Liver (tissue), 9 donors: ENCODE data around the gene SMOC2. TPM values are rescaled to one million over a fixed set of nuclear protein-coding genes. Genes with fewer than 3 reads are reported as not detected.

Experiments used
- DNase-seq: peaks from one replicate; pipeline ENCODE4 v3.0.0-alpha.2; 2017; ENCODE audit warnings: low spot score
- H3K27ac ChIP-seq, 2 donors: one replicate each; pipeline ENCODE4 v1.7.0; 2013; ENCODE audit warnings: inconsistent platforms in 2 of 2, low read length in 2 of 2, control low read depth in 1 of 2, low read depth in 1 of 2, mild to moderate bottlenecking in 1 of 2
- H3K27me3 ChIP-seq, 4 donors: one replicate each; pipeline versions ENCODE4 v1.6.1 to v1.7.0; 2013; ENCODE audit warnings: low read length in 3 of 4, inconsistent platforms in 1 of 4, mild to moderate bottlenecking in 1 of 4, moderate library complexity in 1 of 4; ENCODE audit not compliant: control insufficient read depth in 4 of 4, insufficient read depth in 4 of 4
- H3K36me3 ChIP-seq, 4 donors: one replicate each; pipeline versions ENCODE4 v1.6.1 to v1.7.0; 2013; ENCODE audit warnings: low read length in 3 of 4, mild to moderate bottlenecking in 3 of 4, low read depth in 1 of 4, moderate library complexity in 1 of 4; ENCODE audit not compliant: control insufficient read depth in 4 of 4, insufficient read depth in 3 of 4
- H3K4me1 ChIP-seq, 4 donors: one replicate each; pipeline versions ENCODE4 v1.6.1 to v1.7.0; 2013; ENCODE audit warnings: low read length in 3 of 4, mild to moderate bottlenecking in 3 of 4, moderate library complexity in 1 of 4; ENCODE audit not compliant: control insufficient read depth in 4 of 4, insufficient read depth in 4 of 4
- H3K4me3 ChIP-seq, 3 donors: one replicate each; pipeline versions ENCODE4 v1.6.1 to v1.7.0; 2013; ENCODE audit warnings: low read length in 3 of 3, control low read depth in 1 of 3, low read depth in 1 of 3, mild to moderate bottlenecking in 1 of 3
- H3K9ac ChIP-seq, 2 donors: one replicate each; pipeline ENCODE4 v1.7.0; 2013; ENCODE audit warnings: low read length in 2 of 2, mild to moderate bottlenecking in 2 of 2, moderate library complexity in 2 of 2, control low read depth in 1 of 2, low read depth in 1 of 2
- H3K9me3 ChIP-seq, 4 donors: one replicate each; pipeline versions ENCODE4 v1.6.1 to v1.7.0; 2013; ENCODE audit warnings: low read length in 3 of 4; ENCODE audit not compliant: control insufficient read depth in 4 of 4
- EGR1 ChIP-seq, 2 donors: IDR thresholded peaks; 2 replicates each; pipeline ENCODE4 v1.6.1; 2016 to 2018; ENCODE audit warnings: antibody characterized with exemption in 2 of 2, low read depth in 2 of 2
- FOXA1 ChIP-seq: IDR thresholded peaks from 2 replicates; pipeline ENCODE4 v1.6.1; 2016; ENCODE audit warnings: antibody characterized with exemption
- FOXA2 ChIP-seq: IDR thresholded peaks from 2 replicates; pipeline ENCODE4 v1.6.1; 2016; ENCODE audit warnings: antibody characterized with exemption
- GABPA ChIP-seq, 2 donors: IDR thresholded peaks in 1 of 2; conservative IDR thresholded peaks in 1 of 2; 2 replicates each; pipeline ENCODE4 v1.6.1; 2016; ENCODE audit warnings: antibody characterized with exemption in 2 of 2, mild to moderate bottlenecking in 1 of 2, moderate library complexity in 1 of 2
- HNF4A ChIP-seq, 2 donors: conservative IDR thresholded peaks; 2 replicates each; pipeline ENCODE4 v1.6.1; 2016; ENCODE audit warnings: antibody characterized with exemption in 2 of 2, mild to moderate bottlenecking in 2 of 2
- HNF4G ChIP-seq: IDR thresholded peaks from 2 replicates; pipeline ENCODE4 v1.6.1; 2016; ENCODE audit warnings: antibody characterized with exemption
- JUND ChIP-seq, 2 donors: IDR thresholded peaks; 2 replicates each; pipeline ENCODE4 v1.6.1; 2016; ENCODE audit warnings: antibody characterized with exemption in 2 of 2
- NR2F2 ChIP-seq: IDR thresholded peaks from 2 replicates; pipeline ENCODE4 v1.6.1; 2016; ENCODE audit warnings: antibody characterized with exemption
- RAD21 ChIP-seq, 2 donors: IDR thresholded peaks; 2 replicates each; pipeline ENCODE4 v1.6.1; 2016; ENCODE audit warnings: antibody characterized with exemption in 2 of 2, mild to moderate bottlenecking in 2 of 2
- RXRA ChIP-seq, 2 donors: IDR thresholded peaks; 2 replicates each; pipeline ENCODE4 v1.6.1; 2017 to 2018; ENCODE audit warnings: antibody characterized with exemption in 2 of 2, mild to moderate bottlenecking in 1 of 2
- SP1 ChIP-seq: IDR thresholded peaks from 2 replicates; pipeline ENCODE4 v1.6.1; 2018; ENCODE audit warnings: antibody characterized with exemption, mild to moderate bottlenecking
- TAF1 ChIP-seq: conservative IDR thresholded peaks from 2 replicates; pipeline ENCODE4 v1.6.1; 2016; ENCODE audit warnings: antibody characterized with exemption, mild to moderate bottlenecking
- YY1 ChIP-seq: IDR thresholded peaks from 2 replicates; pipeline ENCODE4 v1.6.1; 2016; ENCODE audit warnings: antibody characterized with exemption, mild to moderate bottlenecking
- WGBS: extraction: QIAGEN DNeasy Blood & Tissue Kit; methylation state at CpG from one replicate; pipeline ENCODE4 v1.1.7; 2013; 5-methylcytosine and 5-hydroxymethylcytosine counted together
- polyA plus RNA-seq, 2 donors: library from polyadenylated mRNA; stranded (reverse) in 1 of 2; unstranded in 1 of 2; fragments of 200-250 nt in 1 of 2; fragments of >200 nt in 1 of 2; fragmentation: Nextera tagmentation in 1 of 2; extraction: Ambion mirVana in 1 of 2; gene quantifications; one replicate each; pipeline versions ENCODE4 v1.2.1 to v1.2.3, GENCODE V29; 2013 to 2015
- total RNA-seq, 2 donors: library from RNA; depleted of rRNA; stranded (reverse); fragments of >200 nt; gene quantifications; one replicate each; pipeline ENCODE4 v1.2.3, GENCODE V29; 2014
- TF ChIP-seq, protein P1 (sequence below): fragments of 150-350 bp; IDR thresholded peaks from 2 replicates; pipeline ENCODE4 v1.5.1; 2017; ENCODE audit warnings: improper control_type of control experiment, low read depth, low read length; ENCODE audit not compliant: missing input control
- TF ChIP-seq, protein P2 (sequence below): IDR thresholded peaks from 2 replicates; pipeline ENCODE4 v1.6.1; 2016; ENCODE audit warnings: antibody characterized with exemption
- TF ChIP-seq, protein P3 (sequence below): IDR thresholded peaks from 2 replicates; pipeline ENCODE4 v1.6.1; 2016; ENCODE audit warnings: antibody characterized with exemption
- TF ChIP-seq, protein P4 (sequence below): IDR thresholded peaks from 2 replicates; pipeline ENCODE4 v1.6.1; 2016; ENCODE audit warnings: antibody characterized with exemption
- TF ChIP-seq, protein P5 (sequence below): IDR thresholded peaks from 2 replicates; pipeline ENCODE4 v1.6.1; 2016; ENCODE audit warnings: antibody characterized with exemption, mild to moderate bottlenecking
- donor health status: healthy.
- donor health status: healthy.
- donor health status: healthy.
- donor health status: healthy.
- donor health status: healthy.

Gene SMOC2
- total and polyA plus RNA-seq, 4 donors: 0.23 to 1.9 (median 1.1) TPM

DNA sequence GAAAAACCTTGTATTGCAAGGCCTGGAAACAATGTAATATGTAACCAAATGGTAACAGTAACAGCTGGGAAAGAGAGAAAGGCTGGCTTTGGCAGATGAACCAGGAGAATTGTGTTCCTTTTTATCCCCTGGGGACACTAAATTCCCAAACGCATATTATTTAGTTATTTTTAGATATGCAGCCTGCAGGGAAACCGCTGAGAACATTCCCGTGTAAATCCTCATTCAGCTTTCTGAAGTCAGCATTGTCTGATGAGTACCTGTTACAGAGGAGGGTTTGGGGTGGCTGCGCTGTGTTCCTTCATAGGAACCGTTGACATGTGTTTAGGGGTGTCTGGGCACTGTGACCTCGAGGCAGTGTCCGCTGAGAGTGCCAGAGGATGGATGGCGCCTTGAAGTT is 101.3 kb downstream of the SMOC2 start:
- no peak overlapping the region for H3K27ac ChIP-seq
- H3K27me3 ChIP-seq: no peaks in the 10 kb centered on the region
- H3K9ac ChIP-seq: no peak overlapping the region
- H3K9me3 ChIP-seq: no peaks in the 10 kb centered on the region
- no peaks in the 10 kb centered on the region for H3K4me1 ChIP-seq
- TF ChIP-seq JUND (IDR thresholded peaks at IDR 0.05): no peak
- TF ChIP-seq FOXA2: no peak
- TF ChIP-seq RXRA (IDR thresholded peaks at IDR 0.05): no peak
- TF ChIP-seq YY1: no peak
- TF ChIP-seq, protein P1, sequence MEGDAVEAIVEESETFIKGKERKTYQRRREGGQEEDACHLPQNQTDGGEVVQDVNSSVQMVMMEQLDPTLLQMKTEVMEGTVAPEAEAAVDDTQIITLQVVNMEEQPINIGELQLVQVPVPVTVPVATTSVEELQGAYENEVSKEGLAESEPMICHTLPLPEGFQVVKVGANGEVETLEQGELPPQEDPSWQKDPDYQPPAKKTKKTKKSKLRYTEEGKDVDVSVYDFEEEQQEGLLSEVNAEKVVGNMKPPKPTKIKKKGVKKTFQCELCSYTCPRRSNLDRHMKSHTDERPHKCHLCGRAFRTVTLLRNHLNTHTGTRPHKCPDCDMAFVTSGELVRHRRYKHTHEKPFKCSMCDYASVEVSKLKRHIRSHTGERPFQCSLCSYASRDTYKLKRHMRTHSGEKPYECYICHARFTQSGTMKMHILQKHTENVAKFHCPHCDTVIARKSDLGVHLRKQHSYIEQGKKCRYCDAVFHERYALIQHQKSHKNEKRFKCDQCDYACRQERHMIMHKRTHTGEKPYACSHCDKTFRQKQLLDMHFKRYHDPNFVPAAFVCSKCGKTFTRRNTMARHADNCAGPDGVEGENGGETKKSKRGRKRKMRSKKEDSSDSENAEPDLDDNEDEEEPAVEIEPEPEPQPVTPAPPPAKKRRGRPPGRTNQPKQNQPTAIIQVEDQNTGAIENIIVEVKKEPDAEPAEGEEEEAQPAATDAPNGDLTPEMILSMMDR: no peak
- no peak for TF ChIP-seq SP1
- TF ChIP-seq, protein P2, sequence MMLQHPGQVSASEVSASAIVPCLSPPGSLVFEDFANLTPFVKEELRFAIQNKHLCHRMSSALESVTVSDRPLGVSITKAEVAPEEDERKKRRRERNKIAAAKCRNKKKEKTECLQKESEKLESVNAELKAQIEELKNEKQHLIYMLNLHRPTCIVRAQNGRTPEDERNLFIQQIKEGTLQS: no peak
- no peak for TF ChIP-seq FOXA1
- no peak for TF ChIP-seq GABPA (IDR thresholded peaks at IDR 0.05 in 1 of 2, conservative IDR thresholded peaks at IDR 0.05 in 1 of 2)
- no peak for TF ChIP-seq NR2F2
- no peak for TF ChIP-seq HNF4A (conservative IDR thresholded peaks at IDR 0.05)
- TF ChIP-seq, protein P3, sequence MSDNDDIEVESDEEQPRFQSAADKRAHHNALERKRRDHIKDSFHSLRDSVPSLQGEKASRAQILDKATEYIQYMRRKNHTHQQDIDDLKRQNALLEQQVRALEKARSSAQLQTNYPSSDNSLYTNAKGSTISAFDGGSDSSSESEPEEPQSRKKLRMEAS: no peak
- TF ChIP-seq, protein P4, sequence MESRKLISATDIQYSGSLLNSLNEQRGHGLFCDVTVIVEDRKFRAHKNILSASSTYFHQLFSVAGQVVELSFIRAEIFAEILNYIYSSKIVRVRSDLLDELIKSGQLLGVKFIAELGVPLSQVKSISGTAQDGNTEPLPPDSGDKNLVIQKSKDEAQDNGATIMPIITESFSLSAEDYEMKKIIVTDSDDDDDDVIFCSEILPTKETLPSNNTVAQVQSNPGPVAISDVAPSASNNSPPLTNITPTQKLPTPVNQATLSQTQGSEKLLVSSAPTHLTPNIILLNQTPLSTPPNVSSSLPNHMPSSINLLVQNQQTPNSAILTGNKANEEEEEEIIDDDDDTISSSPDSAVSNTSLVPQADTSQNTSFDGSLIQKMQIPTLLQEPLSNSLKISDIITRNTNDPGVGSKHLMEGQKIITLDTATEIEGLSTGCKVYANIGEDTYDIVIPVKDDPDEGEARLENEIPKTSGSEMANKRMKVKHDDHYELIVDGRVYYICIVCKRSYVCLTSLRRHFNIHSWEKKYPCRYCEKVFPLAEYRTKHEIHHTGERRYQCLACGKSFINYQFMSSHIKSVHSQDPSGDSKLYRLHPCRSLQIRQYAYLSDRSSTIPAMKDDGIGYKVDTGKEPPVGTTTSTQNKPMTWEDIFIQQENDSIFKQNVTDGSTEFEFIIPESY: no peak
- no peak for TF ChIP-seq HNF4G
- TF ChIP-seq EGR1 (IDR thresholded peaks at IDR 0.05; ENCODE audit: low read depth in 2 of 2): no peak
- no peak for TF ChIP-seq TAF1
- TF ChIP-seq, protein P5, sequence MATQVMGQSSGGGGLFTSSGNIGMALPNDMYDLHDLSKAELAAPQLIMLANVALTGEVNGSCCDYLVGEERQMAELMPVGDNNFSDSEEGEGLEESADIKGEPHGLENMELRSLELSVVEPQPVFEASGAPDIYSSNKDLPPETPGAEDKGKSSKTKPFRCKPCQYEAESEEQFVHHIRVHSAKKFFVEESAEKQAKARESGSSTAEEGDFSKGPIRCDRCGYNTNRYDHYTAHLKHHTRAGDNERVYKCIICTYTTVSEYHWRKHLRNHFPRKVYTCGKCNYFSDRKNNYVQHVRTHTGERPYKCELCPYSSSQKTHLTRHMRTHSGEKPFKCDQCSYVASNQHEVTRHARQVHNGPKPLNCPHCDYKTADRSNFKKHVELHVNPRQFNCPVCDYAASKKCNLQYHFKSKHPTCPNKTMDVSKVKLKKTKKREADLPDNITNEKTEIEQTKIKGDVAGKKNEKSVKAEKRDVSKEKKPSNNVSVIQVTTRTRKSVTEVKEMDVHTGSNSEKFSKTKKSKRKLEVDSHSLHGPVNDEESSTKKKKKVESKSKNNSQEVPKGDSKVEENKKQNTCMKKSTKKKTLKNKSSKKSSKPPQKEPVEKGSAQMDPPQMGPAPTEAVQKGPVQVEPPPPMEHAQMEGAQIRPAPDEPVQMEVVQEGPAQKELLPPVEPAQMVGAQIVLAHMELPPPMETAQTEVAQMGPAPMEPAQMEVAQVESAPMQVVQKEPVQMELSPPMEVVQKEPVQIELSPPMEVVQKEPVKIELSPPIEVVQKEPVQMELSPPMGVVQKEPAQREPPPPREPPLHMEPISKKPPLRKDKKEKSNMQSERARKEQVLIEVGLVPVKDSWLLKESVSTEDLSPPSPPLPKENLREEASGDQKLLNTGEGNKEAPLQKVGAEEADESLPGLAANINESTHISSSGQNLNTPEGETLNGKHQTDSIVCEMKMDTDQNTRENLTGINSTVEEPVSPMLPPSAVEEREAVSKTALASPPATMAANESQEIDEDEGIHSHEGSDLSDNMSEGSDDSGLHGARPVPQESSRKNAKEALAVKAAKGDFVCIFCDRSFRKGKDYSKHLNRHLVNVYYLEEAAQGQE: no peak
- no peak for TF ChIP-seq RAD21 (IDR thresholded peaks at IDR 0.05)
- DNase-seq: no peak
- 75% methylated on average over 8 of the region's 8 CpGs for WGBS
- no peaks in the 10 kb centered on the region for H3K36me3 ChIP-seq
- H3K4me3 ChIP-seq: no peak overlapping the region
